ENCODE measurements around the gene STUM. TPM values are rescaled to one million over a fixed set of nuclear protein-coding genes. Genes with fewer than 3 reads are reported as not detected.

Gene STUM
- total RNA-seq, 4 donors from 2014 or later: 1.4 to 4.1 (median 3.3) TPM

- Histone ChIP-seq H3K4me3 (no peak overlapping the region), H3K4me1 (peaks cover 9 to 26% (median 14%) of the 10 kb centered on the region in 4 donors), H3K27me3 (no peaks in the 10 kb centered on the region), H3K9me3 (no peaks in the 10 kb centered on the region), H3K36me3 (no peaks in the 10 kb centered on the region), H3K27ac (no peak overlapping the region)
- in situ Hi-C loops (cut with MboI; ENCODE audit: low pct_ligation_motif_present in 1 of 4, low pct_unique_long_range_greater_than_20kb in 1 of 4, low sequenced_read_pairs in 3 of 4): loop anchor here in 2 of 4 donors (25.0 kb wide), 1 partner anchor 188 kb away; the partner anchor contains the start of gene PARP1 (in 2 of the 2)
- intact Hi-C loops (cut with DNase I; ENCODE audit: low total_unique reads): no loop called here
- DNase-seq: no peak
- whole genome bisulfite sequencing, 2 donors (ENCODE audit: low coverage in 1 of 2): 67 to 82% methylated on average over 2 to 4 of the region's 4 CpGs
- TF ChIP-seq POLR2AphosphoS5 (IDR thresholded peaks at IDR 0.05) (no peak), EP300 (IDR thresholded peaks at IDR 0.05; ENCODE audit: low read depth) (no peak), POLR2A (IDR thresholded peaks at IDR 0.05) (no peak)
- TF ChIP-seq, protein P1, sequence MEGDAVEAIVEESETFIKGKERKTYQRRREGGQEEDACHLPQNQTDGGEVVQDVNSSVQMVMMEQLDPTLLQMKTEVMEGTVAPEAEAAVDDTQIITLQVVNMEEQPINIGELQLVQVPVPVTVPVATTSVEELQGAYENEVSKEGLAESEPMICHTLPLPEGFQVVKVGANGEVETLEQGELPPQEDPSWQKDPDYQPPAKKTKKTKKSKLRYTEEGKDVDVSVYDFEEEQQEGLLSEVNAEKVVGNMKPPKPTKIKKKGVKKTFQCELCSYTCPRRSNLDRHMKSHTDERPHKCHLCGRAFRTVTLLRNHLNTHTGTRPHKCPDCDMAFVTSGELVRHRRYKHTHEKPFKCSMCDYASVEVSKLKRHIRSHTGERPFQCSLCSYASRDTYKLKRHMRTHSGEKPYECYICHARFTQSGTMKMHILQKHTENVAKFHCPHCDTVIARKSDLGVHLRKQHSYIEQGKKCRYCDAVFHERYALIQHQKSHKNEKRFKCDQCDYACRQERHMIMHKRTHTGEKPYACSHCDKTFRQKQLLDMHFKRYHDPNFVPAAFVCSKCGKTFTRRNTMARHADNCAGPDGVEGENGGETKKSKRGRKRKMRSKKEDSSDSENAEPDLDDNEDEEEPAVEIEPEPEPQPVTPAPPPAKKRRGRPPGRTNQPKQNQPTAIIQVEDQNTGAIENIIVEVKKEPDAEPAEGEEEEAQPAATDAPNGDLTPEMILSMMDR (IDR thresholded peaks at IDR 0.05): no peak
Observed at GRCh38 chr1:226600254-226600653, 51.7 kb downstream of the STUM start.

- Histone ChIP-seq H3K4me3 (no peak overlapping the region), H3K4me1 (peaks cover 9 to 26% (median 14%) of the 10 kb centered on the region in 4 donors), H3K9me3 (no peaks in the 10 kb centered on the region), H3K27ac (peak overlapping the region in 1 of 4 donors; percentile 80), H3K36me3 (no peaks in the 10 kb centered on the region), H3K27me3 (no peaks in the 10 kb centered on the region)
- intact Hi-C loops (cut with DNase I; ENCODE audit: low total_unique reads): no loop called here
- DNase-seq: no peak
- WGBS, 2 donors (ENCODE audit: low coverage in 1 of 2): 92 to 100% methylated on average over 2 to 9 of the region's 9 CpGs
- in situ Hi-C loops (cut with MboI; ENCODE audit: low pct_ligation_motif_present in 1 of 4, low pct_unique_long_range_greater_than_20kb in 1 of 4, low sequenced_read_pairs in 3 of 4): loop anchor here in 2 of 4 donors (25.0 kb wide), 1 partner anchor 189 kb away; the partner anchor contains the start of gene PARP1 (in 2 of the 2)
- TF ChIP-seq POLR2AphosphoS5 (IDR thresholded peaks at IDR 0.05) (no peak), POLR2A (IDR thresholded peaks at IDR 0.05) (no peak), EP300 (IDR thresholded peaks at IDR 0.05; ENCODE audit: low read depth) (no peak)
- TF ChIP-seq, protein P1 (IDR thresholded peaks at IDR 0.05): no peak
Observed at GRCh38 chr1:226601456-226601855, 52.9 kb downstream of the STUM start.

DNA sequence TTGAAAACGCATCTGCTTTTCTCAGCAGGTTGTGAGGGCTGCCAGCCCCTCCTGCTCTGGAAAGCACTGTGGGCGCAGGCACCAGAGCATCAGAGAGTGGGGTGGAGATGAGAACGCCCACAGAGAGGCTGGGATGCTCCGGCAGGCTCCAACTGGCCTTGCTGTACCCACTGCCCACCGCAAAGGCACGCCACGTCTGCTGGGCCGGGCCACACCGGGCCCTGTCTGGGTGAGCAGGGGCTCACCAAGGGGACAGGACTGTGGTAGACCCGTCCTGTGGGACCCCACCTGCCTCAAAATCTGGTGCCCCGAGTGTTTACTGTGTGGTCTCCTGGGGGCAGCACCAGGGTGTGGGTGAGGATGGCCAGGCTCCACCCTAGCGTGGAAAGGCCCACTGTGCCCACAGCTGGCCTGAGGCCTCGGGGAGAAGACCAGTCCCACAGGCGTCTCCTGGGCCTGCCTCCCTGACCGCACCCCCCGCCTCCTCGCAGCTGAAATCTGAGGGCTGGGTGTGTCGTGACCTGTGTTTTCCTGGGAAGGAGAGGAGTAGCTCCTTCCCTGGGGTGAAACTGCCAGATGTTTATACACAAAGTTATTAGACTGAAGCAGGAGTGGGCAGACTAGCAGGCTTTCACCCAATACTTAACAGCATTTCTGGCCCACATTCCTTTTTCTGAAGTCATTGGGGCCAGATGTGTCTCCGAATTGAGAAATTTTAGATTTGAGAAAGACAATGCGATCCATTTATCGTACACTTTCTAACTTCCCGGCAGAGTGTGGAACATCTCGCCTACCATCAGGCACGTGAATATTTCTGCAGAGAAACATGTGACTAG lies 53.8 kb downstream of the STUM start:
- H3K27ac ChIP-seq: peak overlapping the region; percentile 63 to 80 (median 74)
- DNase-seq: peak; percentile 26
- intact Hi-C loops (cut with DNase I; ENCODE audit: low total_unique reads): no loop called here
- no peak for TF ChIP-seq POLR2A (IDR thresholded peaks at IDR 0.05)
- TF ChIP-seq EP300 (IDR thresholded peaks at IDR 0.05; ENCODE audit: low read depth): peak; percentile 62
- TF ChIP-seq, protein P1 (IDR thresholded peaks at IDR 0.05): no peak
- TF ChIP-seq POLR2AphosphoS5 (IDR thresholded peaks at IDR 0.05): peak; percentile 47 to 67 (median 51)
- peaks cover 9 to 26% (median 14%) of the 10 kb centered on the region in 4 donors for H3K4me1 ChIP-seq
- H3K36me3 ChIP-seq: no peaks in the 10 kb centered on the region
- in situ Hi-C loops (cut with MboI; ENCODE audit: low pct_ligation_motif_present in 1 of 4, low pct_unique_long_range_greater_than_20kb in 1 of 4, low sequenced_read_pairs in 3 of 4): loop anchor here in 2 of 4 donors (25.0 kb wide), 1 partner anchor 190 kb away; the partner anchor contains the start of gene PARP1 (in 2 of the 2)
- H3K27me3 ChIP-seq: no peaks in the 10 kb centered on the region
- no peaks in the 10 kb centered on the region for H3K9me3 ChIP-seq
- 72 to 85% methylated on average over 4 to 24 of the region's 24 CpGs for WGBS, 2 donors (ENCODE audit: low coverage in 1 of 2)
- H3K4me3 ChIP-seq: no peak overlapping the region

Data from transverse colon (tissue), 4 donors.